Stimulated activated CD8-positive, alpha-beta memory T cell treated with anti-CD3 and anti-CD28 coated beads, Interleukin-12 subunit alpha, Interleukin-12 subunit beta, amount 100 ng/mL, for 24 hours (primary cell): ENCODE results near the gene SFXN4.
"Not testable (repeated sequence)": the region's sequence is repeated elsewhere in the genome, so short reads cannot be mapped to it uniquely, and the experiment has no call there.

Experiments
- DNase-seq: peaks from one replicate; pipeline ENCODE4 v3.0.0-alpha.2; 2020; ENCODE audit errors: extremely low read depth

The SFXN4 gene

DNA sequence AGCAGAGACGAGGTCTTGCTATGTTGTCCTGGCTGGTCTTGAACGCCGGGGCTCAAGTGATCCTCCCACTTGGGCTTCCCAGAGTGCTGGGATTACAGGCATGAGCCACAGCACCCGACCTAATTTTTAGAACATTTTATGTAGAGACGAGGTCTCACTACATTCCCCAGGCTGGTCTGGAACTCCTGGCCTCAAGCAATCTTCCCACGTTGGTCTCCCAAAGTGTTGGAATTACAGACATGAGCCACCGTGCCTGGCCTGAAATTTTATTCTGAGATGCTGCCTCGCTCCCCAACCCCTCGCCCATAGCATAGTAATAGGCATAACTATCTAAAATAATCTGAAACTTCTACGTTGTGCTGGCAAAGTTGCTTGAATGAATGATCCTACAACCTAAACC, 21.9 kb downstream of the SFXN4 start:
- no peak for DNase-seq

DNA sequence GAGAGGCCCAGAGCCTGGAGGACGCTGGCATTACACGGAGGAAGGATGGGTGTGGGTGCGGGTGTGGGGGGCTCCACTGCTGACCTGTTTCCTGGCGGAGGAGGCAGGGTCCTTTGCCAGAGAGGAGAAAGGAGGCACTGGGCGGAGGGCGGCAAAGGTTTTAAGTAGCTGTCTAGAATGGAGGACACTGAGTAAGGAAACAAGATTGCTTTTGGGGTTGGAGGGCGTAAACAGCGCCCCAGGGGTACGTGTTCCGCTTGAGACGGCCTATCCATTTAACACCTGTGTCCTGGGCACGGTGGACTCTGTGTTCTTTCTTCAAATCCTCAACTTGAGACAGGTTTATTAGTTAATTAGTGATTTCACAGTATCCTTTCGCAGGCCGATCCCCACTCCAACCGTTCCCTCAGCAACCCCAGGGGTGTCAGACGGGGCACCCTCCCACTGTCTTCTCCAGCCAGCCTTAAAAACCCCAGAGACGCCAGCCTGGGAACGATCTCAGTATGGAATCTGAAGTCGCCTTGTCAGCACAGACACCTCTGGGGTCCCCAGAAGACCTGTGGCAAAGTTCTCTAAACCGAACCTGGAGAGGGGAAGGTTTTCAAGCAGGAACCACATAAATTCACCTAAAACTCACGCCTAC, 24.8 kb downstream of the SFXN4 start:
- DNase-seq, result no peak

DNA sequence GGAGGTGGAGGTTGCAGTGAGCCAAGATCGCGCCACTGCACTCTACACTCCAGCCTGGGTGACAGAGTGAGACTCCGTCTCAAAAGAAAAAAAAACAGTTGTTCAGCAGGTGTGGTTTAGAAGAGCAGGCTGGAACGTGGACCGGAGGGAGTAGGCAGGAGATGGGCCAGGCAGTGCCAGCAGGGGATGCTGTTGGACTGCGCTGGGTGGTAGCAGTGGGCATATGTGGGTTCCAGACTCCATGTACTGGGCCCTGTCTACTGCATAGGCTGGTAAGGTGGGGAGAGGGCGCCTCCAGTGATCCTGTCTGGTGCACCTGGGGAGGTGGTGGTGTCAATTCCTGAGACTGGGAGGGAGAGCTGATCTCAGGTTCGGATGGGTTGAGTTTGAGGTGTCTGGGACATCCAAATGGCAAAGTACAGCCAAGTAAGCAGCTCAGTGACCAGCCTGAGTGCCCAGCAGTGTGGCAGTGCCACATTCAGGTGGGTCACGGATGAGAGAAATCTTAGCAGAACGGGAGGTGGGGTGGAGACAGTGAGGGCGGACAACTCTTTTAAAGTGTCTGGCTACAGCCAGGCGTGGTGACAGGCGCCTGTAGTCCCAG, 25.9 kb downstream of the SFXN4 start:
- DNase-seq, result no peak

DNA sequence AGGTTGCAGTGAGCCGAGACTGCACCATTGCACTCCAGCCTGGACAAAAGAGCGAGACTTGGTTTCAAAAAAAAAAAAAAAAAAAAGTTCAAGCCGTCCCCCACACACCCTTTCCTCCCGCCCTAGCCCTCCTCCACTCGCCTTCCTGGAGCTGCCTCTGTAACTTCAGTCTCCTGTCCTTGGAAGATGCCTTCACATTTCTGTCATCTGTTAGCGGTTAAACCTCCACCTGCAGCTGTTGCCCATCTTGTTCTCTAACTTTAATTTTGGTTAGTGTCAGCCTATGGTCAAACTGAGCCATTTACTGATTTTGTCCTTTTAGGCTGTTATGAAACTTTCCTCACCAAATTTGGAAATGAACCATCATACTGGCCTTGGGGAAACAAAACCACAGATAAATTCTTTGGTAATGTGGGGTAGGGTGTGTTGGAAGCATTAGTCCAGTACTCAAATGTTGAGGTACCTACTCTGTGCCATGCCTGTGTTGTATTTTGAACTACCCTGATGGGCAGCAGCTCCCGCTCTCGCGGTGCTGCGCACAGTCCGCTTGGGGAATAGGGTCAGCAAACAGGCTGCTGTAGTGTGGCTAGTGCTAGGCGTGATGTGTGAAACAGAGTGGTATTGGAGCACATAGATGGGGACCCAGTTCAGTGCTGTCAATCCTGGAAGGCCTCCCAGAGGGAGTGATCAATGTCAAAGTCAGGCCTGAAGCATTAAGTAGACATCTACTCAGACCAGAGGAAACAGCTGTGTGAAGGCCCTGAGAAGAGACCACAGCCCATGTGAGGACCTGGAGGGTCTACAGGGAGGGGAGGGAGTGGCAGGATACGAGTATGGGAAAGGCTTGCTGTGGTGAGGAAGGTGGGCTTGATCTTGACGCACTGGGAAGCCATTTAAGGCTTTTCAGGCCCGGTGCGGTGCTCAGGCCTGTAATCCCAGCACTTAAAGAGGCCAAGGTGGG, 26.9 kb downstream of the SFXN4 start:
- DNase-seq, result no peak

DNA sequence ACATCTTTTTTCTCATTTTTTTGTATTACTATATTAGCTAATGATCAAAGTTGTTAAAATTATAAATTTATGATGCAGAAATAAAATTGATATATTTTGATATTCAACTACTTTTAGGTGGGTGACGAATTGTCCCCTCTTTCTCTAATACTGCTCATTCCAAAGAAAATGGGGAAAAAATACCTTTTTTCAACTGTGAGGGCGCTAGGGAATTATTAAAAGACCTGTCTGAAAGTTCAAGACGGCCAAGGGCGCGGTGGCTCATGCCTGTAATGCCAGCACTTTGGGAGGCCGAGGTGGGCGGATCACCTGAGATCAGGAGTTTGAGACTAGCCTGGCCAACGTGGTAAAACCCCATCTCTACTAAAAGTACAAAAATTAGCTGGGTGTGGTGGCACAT, 27.6 kb downstream of the SFXN4 start:
- DNase-seq, result not testable (repeated sequence)

DNA sequence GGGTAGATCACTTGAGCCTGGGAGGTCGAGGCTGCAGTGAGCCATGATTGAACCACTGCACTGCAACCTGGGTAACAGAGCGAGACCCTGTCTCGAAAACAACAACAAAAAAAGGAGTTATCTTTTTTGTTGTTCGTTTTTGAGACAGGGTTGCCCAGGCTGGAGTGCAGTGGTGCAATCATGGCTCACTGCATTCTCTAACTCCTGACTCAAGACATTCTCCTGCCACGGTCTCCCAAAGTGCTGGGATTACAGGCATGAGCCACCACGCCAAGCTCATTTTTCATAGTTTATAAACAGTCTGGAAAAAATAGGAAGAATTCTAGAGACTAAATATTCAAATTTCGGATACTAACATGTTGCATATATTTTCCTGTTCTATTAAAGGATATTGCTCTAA, 29.4 kb downstream of the SFXN4 start:
- no peak for DNase-seq

DNA sequence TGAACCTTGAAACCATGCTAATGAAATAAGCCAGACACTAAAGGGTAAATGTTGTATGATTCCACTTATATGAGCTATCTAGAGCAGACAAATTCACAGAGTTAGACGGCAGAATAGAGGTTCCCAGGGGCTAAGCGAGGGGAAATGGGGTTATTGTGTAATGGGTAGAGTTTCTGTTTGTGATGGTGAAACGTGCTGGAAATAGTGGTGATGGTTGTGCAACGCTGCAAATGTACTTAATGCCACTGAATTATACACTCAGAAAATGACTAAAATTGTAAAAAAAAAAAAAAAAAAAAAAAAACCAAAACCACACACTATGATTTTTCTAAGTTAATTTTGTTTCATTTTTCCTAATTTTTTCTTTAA, 30.0 kb downstream of the SFXN4 start:
- no peak for DNase-seq

DNA sequence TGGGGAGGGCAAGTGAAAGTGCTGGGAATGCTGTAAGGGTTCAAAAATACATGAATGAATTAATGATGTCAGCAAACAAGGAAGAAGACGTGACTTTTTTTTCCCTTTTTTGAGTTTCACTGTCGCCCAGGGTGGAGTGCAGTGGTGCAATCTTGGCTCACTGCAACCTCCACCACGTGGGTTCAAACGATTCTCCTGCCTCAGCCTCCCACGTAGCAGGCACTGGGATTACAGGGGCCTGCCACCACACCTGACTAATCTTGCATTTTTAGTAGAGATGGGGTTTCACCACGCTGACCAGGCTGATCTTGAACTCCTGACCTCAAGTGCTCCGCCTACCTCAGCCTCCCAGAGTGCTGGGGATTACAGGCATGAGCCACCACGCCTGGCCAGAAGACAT, 31.6 kb downstream of the SFXN4 start:
- DNase-seq, result no peak

DNA sequence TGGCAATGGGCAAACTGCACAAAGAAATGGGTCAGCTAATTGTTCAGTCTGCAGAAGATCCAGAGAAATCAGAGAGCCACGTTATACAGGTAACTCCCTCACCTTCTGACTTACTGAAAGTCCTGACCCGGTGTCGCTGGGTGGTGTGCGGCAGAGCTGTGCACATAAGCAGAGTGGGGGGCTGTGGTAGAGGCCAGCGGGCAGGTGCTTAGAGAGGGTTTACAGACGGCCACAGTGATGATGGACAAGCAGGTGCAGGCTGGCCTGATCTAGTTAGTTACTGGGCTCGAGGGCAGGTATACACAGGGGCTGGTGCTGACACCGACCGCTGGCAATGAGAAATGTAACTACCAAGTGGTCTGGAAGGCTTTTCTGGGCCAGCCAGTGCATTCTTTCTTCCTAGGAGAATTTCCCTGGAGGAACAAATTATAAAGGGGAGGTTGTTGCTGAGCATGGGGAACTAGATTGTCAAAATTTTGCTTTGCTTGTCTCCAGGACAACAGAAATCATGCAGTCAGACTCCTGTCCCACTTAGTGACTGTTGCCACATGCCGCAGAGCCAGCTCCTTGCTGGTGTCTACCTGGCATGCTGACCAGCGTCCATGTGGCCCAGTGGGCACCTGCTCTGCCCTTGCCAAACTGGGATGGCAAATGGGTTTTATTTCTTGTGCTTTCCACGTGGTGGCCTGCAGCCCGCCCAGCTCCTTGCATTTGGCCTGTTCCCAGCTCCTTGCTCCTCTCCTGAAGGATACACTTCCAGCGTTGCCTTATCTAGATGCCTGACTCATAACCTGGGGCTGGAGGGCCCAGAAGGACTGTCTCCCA, 32.8 kb downstream of the SFXN4 start:
- DNase-seq, result no peak

DNA sequence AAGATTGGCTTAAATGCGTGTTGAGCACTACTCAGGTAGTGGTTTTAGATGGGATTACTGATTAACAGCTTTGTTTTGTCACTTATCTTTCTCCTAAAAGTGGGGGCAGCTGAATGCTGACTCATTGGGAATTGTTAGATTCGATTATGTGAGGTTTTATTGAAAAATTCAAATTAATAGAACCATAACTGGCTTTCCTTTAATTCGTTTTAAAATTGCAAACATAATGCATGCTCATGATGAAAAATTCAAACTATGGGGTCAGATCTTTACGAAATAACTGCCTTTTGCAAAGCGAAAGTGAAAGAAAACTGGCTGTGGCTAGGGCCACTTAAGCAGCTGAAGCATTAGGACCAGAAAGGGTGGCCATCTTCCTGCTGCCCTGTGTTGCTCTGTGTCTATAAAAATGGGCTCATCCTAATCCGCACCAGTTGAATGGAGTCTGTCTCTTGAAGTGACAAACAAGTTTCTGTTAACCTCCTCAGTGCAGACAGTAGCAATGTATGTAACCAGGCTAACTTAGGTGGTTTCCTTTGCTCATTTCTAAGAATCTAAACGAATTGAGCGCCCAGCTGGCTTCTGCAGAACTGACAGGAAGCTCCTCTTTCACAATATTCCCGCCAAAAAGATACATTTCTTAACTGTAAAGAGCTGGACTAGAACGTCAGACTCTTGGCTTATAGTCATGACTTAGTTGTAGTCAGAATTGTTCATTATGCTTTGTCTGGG, 33.8 kb downstream of the SFXN4 start:
- DNase-seq, result no peak

DNA sequence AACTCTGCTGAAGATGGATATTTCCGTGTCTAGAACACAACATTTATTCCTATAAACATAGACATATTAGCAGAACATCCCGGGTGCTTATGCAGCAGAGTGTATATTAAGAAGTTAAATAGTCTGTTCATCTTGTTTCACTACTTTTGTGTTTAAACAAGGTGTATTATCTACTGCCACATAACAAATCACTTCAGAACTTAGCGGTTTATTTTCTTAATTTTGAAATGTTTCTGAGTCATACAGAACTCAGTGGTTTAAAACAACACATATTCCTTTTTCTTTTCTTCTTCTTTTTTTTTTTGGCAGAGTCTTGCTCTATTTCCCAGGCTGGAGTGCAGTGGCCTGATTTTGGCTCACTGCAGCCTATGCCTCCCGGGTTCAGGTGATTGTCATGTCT, 35.8 kb downstream of the SFXN4 start:
- no peak for DNase-seq

DNA sequence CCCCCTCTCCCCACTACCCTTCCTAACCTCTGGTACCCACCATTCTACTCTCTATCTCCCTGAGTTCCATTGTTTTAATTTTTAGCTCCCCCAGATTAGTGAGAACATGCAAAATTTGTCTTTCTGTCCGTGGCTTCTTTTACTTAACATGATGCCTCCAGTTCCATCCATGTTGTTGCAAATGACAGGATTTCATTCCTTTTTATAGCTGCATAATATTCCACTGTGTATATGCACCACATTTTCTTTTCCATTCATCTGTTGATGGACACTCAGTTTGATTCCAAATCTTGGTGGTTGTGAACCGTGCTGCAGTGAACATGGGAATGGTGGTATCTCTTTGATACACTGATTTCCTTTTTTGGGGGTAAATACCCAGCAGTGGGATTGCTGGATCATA, 39.6 kb downstream of the SFXN4 start:
- no peak for DNase-seq

DNA sequence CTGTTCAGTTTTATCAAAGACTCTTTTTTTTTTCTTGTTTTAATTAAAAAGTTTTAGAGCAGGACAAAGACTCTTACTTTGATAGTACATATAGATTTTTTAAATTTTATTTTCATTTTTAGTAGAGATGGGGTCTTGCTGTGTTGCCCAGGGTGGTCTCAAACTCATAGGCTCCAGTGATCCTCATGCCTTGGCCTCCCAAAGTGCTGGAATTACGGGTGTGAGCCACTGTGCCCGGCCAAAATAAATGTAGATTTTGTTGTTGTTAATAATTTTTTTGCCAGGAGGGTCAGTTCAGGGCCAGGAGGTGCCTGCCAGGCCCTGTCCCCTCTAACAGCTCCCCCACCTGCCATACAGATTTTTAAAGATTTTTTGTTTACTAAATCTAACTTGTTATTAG, 44.6 kb downstream of the SFXN4 start:
- no peak for DNase-seq

DNA sequence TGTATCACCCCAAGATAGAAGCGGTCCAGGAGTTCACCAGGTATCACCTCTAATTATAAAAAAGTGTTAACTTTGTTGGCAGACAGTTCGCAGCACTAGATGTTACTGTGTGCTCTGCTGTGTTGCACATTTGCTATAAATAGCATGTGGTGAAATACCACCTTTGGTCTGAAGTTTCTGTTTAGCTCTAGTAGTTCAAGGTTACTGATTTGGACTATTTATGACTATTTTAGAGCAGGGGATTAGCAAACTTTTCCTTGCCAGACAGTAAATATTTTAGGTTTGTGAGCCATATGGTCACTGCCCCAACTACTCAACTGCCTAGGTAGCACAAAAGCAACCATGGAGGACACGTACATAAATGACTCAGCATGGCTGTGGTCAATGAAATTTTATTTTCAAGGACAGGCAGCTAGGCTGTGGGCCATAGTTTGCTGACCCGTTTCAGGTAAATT, 45.1 kb downstream of the SFXN4 start:
- no peak for DNase-seq

DNA sequence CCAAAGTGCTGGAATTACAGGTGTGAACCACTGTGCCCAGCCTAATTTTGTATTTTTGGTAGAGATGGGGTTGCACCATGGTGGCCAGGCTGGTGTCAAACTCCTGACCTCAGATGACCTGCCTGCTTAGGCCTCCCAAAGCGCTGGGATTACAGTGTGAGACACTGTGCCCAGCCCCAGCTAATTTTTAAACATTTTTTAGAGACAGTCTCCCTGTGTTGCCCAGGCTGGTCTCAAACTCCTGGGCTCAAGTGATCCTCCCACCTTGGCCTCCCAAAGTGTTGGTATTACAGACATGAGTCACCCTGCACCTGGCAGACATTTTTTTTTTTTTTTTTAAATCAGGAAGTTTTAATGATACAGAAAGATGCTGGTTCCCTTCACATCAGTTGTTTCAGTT, 46.1 kb downstream of the SFXN4 start:
- no peak for DNase-seq

DNA sequence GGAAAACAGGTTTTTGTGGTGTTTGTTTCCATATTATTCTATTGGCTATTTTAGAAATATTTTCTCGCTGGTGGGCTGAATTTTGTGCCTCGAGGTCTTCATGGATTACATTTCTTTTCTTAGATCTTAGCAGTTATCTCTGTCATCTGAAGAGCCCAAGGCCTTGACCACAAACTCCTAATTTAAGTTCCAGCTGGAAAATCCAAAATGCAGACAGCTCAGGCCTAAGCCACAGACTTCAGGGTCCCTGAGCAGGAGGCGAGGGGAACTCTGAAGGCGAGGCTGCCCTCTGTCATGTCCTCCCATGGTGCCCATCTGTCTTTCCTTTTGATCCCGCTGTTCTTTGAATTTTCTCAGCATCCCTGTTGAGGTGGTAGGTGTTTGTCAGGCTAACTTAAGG, 47.3 kb downstream of the SFXN4 start:
- DNase-seq, result no peak

DNA sequence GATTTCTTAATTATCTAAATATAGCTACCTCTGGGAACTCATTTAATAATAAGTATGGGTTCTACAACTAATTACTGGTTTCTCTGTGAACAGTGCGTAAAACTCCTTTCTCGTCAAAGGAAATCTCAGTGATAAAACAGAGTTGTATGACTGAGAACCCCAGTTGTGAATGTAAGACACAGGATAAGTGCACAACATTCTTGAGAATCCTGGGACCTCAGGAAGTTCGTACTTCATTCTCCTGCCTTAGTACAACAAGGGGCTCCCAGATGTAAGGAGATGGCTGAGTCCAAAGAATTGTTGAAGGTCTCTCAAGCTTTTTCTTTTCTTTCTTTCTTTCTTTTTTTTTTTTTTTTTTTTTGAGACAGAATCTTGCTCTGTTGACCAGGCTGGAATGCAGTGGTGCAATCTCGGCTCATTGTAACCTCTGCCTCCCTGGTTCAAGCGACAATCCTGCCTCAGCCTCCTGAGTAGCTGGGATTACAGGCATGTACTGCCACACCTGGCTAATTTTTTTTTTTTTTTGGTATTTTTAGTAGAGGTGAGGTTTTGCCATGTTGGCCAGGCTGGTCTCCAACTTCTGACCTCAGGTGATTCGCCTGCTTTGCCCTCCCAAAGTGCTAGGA, 49.1 kb downstream of the SFXN4 start:
- no peak for DNase-seq

DNA sequence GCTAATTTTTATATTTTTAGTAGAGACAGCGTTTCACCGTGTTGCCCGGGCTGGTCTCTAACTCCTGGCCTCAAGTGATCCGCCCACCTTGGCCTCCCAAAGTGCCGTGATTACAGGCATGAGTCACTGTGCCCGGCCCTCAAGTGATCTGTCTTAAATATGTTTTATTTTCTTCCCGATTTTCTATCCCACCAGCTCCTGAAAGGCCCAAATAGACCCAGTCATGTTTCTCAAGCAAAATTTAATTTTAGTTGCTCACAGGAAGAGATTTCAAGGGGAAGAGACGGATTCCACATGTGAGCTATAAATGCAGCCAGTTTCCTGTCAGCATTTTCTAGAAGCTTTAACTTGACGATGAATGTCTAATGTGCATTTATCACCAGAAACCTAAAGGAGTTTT, 49.6 kb downstream of the SFXN4 start:
- no peak for DNase-seq

DNA sequence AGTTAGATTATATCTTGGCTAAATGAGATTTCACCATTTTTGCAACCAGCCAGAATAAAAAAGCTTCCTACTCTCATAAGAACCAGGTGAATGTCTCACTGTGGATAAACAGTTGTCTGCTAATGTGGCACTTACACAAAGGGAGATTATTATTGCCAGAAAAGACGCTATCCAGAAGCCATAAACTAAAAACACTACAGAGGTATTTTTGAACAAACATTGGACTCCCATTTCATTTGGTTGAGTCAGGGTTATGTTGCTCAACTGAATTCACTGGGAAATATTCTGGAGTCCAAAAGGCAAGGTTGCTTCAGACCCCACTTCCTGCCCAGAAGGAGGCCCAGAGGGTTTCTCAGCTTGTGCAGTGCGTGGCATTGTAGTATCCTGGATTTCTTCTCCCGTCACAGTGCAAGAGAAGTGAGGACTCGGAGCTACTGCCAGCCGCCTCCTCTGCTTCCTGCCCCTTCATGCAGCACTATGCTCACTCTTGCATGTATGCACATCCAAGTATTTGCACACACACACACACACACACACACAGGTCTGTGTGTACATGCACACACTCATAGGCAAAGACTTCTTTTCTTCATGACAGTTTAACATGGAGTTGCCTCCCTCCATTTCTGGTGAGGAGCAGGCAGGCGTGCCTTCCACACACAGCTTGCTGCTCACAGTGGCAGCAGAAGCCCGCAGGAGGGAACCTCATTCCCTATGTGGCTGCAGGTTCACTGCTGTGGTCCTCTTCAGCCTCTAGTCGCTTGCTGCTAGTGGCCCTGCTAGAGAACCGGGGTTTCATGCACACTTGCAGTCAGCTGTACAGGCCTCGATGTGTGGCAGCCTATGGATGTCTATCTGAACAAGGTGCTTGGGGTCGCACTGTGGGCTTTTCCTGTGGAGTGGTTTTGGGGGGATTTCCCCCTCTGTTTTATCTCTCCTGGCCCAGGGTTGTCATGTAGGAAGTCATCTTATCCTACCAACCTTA, 51.5 kb downstream of the SFXN4 start:
- no peak for DNase-seq

DNA sequence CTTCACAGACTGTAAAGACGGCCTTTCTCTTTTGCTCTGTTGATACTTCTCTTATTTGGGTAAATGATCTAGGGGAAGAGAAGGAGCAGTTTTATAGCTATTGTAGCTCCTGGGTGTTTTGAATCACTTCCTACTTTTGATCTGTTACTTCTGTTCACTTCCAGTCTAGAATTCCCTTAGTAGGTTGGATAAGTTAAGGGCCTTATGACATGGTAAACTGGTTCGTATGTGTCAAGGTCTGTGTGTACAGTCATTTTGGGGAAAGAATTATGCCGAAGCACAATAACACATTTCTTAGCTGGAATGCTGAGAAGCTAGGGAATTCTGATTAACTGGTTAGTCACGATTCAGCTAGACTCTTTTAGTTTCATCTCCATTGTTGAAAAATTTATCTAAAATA, 53.5 kb downstream of the SFXN4 start:
- DNase-seq, result no peak
